KBM-7 (cell line): Measurements from ENCODE around the gene SCRT2.

Experiments used
- DNase-seq: peaks from one replicate; pipeline ENCODE4 v3.0.0-alpha.2; 2015
- in situ Hi-C: fragments of 300-500 bp; cut with MboI; formaldehyde crosslinking; loops from 2 replicates; pipeline ENCODE4 v1.14.3; 2020; ENCODE audit warnings: low sequenced_read_pairs, low pct_unique_long_range_greater_than_20kb, mixed read lengths

Gene SCRT2

DNA sequence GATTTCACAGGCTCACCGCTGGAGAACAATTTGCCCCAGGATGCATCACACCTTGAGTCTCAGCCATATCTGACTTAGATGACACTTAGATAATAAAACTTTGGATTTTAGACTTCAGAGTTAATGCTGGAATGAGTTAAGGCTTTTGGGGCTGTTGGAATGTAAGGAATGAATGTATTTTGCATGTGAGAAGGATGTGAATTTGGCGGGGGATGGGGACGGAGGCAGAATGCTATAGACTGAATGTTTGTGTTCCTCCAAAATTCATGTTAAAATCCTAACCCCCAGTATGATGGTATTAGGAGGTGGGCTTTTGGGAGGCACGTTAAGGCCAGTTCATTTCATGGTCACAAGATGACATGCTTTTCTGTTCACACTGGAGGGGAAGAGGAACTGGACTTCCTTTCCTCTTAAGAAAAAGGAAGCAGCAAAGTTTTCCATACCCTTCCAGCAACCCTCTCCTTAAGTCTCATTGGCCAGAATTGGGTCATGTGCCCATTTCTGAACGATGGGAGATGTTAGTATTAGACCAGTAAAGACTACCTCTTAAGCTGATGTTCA, 16.8 kb downstream of the SCRT2 start:
- in situ Hi-C loops, result no loop called here
- no peak for DNase-seq

DNA sequence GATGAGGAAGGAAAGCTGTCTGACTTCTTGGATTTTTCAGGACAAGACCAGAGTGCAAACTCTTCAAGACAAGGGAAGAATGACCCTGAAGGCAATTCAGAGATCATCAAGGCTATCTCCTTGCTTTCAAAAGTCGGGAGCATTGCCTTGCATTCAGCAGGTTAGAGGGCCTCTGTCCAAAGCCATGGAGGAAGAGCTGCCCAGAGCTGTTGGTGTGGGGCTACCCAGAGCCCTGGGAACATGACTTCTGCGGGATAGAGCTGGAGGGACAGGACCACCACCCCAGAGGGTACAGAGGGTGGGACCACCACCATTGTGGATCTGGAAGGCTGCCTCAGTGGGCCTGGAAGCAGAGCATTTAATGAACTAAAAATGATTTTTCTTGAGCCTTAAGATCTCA, 17.4 kb downstream of the SCRT2 start:
- in situ Hi-C loops, result no loop called here

DNA sequence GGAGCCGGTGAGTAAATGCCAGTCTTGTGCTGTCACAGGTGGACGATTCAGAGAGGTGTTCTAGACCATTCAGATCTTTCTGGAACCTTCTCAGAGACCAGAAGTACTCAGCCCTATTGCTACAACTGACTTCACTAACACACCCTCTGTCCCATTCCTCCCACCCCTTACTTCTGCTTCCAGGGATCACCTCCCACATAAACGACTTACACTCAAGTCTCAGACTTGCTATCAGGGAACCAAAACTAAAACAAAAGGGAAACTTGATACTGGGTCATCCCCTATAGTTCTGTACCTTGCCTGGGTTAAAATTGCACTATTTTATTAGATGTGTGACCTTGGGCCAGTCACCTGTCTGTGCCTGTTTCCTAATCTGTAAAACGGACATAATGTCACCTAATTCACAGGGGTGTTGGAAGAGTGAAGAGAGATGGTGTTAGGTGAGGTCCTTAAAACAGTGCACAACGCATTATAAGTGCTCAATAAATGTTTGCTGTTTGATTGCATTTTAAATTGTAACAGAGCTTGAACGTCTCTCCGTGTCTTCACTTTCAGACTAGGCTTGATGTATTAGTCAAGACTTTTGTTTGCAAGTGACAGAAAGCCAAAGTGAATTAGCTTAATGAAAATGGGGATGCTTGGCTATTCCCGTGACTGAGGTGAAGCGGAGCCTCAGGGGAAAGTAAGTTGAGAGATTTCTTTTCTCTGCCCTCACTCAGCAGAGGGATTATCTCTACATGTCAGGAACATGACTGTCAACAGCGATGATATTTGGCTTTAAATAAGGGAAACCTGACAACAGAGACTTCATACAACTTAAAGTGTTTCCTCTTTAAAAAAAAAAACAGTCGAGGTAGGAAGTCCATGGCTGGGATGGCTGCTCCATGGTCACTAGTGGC, 19.6 kb downstream of the SCRT2 start:
- no peak for DNase-seq
- in situ Hi-C loops, result no loop called here

More for the DNA sequence above, 17.4 kb downstream of the SCRT2 start:
- no peak for DNase-seq

DNA sequence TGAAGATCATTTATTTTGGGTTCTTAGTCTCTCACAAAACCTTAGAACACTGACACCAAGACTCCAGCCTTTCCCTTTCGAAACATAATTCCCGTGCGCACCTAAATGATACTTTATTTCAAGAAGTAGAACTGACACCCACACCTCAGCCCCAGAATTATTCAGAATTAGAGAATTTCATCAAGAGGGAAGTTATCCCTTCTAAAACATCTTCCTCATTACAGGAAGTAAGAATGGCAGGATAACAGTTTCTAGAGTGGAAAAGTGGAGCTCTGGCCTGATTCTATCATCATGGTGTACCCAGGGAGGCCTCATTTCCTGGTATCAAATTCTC, 21.2 kb downstream of the SCRT2 start:
- no peak for DNase-seq

DNA sequence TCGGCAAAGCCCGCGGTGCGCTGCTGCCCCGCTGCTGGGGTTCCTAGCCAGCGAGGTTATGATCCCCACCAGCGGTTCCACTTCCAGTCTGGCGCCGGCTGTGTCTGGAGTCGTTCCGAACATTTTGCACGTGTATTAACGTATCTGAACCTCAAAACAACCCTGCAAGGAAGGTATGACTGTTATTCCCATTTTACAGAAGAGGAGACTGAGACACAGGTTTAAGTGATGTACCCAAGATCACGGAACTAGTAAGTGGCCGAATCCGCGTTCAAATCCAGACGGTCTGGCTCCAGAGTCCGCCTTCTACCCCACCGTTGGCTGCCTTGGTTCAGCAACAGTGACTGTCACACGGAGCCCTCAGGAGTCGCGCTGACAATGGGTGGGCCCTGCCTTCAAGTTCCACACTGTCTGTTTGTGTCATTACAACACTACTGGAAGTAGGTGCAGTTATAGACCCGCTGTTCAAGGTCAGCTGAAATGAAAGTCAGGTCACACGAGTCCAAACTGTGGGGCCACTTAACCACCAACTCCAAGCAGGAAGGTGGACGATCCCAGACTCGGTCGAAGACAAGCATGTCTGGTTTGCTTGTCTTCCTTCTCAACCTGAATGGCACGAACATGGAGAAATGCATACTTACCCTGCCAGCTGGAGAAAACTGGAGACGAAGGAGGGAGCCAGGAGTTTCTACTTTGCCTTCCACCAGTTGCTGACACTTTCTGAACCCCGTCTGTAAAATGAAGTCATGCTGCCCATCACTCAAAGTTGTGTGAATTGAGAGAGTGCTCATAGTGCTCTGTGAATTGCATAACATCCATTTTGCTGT, 21.8 kb downstream of the SCRT2 start:
- in situ Hi-C loops, result no loop called here
- no peak for DNase-seq

More for the DNA sequence above, 21.2 kb downstream of the SCRT2 start:
- in situ Hi-C loops, result no loop called here

DNA sequence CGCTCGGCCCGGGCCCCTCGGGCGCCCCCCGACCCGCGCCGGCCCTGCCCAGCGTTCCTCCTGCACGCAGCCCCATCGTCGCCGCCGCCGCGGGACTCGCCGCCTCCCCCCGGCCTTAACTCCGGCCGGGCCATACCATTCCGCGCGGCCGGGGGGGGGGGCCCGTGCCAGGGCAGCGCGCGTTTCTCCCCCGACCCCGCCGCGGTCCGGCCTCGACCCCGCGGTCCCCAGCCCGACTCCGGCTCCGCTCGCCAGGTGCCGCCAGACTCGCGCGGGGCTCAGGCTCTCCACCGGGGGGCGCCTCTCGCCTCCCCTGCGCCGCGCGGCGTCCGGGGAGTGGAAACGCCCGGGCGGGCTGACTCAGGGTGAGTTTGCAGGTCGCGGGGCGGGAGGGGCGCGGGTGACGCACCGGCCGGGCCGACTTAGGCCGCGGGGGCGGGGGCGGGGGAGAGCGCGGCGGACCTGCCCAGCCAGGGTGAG, 22.5 kb downstream of the SCRT2 start, which contains the start of gene SRXN1:
SRXN1 (minus strand) TSS at position 91 of the 480 bp plus-strand sequence; CDS start at position 76, 15 bp downstream.
- in situ Hi-C loops, result no loop called here
- peak; percentile 81 for DNase-seq

DNA sequence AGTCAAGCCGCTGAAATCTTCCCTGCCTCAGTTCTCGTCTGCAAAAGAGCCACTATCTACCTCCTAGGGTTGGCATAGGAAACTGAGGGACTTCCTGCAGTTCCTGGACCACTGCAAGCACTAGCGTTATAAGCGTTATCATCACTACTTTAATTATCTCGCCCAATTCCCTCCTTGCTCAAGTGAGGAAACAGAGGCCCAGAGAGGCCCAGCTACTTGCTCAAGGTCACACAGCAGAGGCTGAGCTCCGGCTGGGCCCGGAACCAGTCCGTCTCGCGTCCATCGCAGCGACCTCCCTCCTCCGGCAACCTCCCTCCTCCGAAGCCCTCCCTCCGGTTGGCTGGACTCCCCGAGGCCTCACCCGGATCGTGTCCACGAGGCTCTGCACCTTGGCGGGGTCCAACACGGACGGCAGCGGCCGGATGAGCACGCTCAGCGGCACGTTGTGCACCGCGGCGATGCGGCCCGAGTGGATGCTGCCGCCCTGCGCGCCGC, 22.9 kb downstream of the SCRT2 start:
- in situ Hi-C loops, result no loop called here
- no peak for DNase-seq

DNA sequence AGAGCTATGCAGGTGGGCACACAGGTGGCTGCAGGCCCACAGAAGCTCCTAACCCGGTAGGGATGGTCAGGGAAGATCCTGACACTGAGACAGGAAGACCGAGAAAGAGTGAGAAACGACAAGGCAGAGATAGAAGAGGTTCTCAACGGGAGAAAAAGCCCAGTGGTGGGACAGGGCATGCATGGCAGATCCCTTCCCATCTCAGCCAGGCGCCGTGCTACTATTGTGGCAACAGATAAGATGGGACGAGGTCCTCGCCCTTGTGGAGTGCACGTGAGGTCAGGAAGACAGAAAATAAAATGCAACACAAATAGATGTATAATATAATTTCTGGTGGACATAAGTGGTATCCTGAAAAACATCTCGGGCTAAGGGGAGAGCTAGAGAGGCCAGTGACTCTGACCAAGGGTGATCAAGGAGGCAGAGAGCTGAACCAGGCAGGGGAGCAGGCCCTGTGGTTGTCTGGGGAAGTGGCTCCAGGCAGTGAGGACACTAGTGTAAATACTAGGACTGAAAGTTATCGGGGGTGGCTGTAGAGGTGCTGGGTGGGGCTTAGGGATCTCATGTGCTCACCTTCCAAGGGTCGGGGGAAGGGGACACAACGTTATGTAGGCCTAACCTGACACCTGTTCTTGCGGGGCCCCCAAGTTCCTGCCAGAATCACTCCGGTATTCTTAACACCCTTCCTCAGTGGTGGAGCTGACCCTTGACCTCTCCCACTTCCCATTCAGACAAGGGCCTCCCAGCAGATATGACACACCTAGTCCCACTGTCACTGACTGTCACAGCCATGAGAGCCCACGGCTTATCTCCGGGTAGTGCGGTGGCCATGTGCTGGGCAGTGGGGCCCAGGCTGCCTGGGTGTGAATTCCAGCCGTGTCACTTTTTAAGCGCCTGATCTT, 23.6 kb downstream of the SCRT2 start:
- in situ Hi-C loops, result no loop called here
- peak; percentile 33 for DNase-seq

DNA sequence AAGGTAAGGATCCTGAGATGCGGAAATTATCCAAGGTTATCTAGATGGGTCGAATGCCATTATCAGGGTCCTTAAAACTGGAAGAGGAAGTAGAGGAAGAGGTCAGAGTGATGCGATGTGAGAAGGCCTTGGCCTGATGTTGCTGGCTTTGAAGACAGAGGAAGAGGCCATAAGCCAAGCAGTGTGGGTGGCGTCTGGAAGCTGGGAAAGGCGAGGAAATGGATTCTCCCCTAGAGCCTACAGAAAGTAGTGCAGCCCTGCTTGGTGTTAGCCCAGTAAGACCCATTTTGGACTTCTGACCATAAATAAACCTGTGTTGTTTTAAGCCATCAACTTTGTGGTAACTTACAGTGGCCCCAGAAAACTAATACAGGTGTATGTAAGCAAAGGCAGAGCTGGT, 24.6 kb downstream of the SCRT2 start:
- DNase-seq, result no peak
- in situ Hi-C loops, result no loop called here

DNA sequence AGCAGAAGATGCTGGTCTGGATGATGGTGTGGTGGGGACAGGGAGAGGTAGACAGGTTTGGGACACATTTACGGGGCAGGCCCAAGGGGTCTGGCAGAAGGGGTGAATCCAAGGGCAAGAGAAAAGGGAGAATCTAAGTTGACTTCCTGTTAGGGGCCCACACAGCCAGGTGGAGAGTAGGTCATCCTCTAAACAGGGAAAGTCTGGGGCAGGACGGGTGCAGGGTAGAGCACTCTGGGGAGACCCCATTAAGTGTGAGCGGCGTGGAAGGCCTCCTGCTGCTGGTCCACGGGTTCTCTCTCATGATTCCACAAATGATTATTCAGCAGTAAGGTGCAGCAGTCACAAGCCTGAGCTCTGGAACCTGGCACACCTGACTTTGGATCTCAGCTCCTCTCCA, 25.3 kb downstream of the SCRT2 start:
- in situ Hi-C loops, result no loop called here

DNA sequence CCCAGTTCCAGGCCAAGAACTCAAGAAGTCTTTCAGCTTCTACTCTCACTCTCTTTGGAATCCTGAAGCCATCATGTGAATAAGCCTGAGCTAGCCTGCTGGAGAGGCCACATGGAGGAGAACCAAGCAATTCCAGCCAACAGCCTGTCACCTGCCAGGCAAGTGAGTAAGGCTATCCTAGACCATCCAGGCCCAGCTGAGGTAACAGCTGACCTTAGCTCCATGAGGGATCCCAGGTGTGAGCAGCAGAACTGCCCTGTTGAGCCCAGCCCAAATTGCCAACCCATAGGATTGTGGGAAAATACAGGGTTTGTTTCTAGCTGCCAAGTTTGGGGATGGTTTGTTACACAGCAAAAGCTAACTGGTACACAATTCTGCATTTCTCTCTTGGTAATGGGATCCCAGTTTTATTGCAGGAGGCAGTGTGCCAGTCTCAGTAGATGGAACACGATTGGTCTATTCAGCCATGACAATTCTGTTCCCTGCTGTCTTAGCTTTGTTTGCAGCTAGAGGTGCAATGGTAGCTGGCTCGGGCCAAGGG, 28.1 kb downstream of the SCRT2 start:
- DNase-seq, result no peak
- in situ Hi-C loops, result no loop called here

More for the DNA sequence above, 25.3 kb downstream of the SCRT2 start:
- no peak for DNase-seq

DNA sequence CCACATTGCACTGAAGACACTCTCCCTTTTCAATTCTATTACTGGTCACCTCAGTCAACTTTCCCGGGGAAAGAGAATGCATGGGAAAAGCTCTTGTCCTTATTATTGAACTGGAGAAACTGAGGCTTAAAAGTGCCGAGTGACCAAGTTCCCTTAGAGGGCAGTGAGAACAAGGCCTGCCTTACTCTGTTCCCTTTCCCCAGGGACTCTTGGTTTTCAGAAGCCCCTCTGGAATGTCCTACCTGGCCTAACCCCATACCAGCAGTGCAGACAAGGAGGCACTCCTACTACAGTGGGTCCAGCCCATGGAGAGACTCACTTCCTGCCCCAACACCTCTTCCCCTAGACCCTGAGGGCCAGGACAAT, 28.8 kb downstream of the SCRT2 start:
- no peak for DNase-seq
- in situ Hi-C loops, result no loop called here

DNA sequence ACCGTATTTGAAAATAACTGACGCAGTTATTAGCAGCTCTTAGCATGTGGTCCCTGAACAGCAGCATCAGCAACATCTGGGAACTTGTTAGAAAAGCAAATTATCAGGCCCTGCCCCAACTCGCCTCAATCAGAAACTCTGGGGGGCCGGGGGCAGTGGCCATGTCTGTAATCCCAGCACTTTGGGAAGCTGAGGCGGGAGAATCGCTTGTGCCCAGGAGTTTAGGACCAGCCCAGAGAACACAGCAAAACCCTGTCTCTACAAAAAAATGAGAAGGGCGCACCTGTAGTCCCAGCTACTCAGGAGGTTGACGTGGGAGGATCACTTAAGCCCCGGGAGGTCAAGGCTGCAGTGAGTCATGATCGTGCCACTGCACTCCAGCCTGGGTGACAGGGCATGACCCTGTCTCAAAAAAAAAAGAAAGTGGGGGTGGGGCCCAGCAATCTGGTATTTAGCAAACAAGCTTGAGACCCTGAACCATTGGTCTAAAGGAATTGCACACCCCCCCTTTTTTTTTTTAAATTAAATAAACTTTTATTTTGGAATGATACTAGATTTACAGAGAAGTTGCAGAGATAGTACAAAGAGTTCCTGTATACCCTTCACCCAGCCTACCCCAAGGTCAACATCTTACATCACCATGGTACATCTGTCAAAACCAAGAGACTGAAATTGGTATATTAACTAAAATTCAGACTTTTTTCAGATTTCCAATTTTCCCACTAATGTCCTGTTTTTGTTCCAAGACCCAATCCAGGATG, 29.3 kb downstream of the SCRT2 start:
- in situ Hi-C loops, result no loop called here
- DNase-seq, result no peak

DNA sequence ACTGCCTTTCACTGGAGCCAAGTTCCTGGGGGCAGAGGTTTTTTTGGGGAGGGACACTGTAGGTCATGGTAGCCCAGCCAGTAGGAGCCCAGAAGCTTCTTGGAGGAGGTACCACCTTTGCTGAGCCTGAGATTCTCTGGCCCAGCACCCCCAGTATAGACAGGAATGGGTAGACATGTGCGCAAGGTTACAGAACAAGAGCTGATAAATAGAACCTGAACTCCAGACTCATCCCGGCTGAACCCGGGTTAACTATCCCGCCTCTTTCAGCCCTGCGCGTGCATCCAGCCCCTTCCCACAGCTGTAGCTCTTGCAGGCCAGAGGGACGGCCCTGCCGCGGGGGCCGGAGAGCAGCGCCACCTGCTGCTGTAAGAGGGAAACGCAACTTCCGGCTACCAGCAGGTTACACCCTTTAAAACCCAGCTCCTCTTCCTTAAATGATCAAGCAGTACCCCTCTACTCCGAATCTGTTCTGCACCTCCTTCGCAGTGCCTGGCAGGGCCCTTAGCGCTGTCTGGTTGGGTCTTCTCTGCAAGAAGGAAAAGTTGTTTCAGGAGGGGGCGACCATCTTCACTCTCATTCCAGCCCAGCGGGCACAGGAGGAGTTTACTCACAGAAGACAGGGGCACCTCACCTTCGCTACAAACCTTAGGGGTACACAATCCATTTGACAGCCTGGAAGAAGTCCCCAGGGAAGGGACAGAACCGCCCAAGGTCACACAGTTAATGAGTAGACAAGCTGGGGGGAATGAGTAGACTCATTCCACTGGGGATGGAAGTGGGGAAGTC, 30.1 kb downstream of the SCRT2 start:
- peak; percentile 94 for DNase-seq
- in situ Hi-C loops, result no loop called here

DNA sequence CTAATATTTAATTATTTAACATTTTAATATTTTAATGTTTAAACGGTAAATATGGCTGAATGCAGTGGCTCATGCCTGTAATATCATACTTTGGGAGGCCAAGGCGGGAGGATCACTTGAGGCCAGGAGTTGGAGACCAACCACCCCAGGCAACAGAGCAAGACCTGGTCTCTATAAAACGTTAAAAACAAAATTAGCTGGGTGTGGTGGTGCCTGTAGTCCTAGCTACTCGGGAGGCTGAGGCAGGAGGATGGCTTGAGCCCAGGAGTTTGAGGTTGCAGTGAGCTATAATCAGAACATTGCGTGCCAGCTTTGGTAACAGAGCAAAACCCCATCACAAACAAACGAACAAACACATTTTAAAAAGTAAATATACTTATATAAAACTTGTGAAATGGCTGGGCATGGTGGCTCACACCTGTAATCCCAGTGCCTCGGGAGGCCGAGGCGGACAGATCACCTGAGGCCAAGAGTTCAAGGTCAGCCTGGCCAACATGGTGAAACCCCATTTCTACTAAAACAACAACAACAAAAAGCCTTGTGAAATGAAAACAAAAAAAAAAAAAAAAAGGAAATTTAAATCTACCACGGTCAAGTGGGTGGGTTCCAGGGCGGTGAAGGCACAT, 30.8 kb downstream of the SCRT2 start:
- in situ Hi-C loops, result no loop called here
- DNase-seq, result no peak

DNA sequence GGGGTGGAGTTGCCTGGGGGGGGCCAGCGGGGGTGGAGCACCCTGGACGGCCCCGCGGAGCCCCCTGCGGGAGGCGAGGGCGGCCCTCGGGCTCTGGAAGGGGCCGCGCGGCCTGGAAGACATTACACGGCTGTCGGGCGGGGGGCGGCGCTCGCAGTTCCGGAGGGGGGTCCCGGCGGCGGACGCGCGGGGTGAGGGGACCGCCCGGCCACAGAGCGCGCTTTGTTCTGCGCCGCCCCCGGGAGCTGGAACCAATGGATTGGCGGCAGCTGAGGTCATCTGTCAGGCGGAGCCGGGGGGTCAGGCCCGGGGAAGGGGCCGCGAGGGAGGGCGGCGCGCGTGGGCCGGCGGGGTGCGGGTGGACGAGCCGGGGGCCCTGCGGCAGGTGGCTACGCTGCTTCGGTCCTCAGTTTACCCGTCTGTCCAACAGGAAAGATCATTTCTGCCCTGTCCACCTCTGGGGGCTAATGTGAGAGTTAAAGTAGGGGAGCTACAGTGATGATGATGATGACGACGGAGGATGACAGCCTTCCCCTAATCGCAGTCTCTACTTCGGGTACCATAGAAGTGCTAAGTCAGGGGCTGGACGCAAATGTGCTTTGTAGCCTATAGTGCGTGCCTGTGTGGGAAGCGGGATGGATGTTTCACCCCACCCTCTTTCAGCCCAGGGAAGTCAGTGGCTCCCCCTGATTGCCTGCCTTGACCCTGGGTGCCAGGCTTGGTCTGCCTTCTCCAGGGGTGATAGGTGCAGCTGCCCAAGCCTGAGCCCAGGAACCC, 33.0 kb downstream of the SCRT2 start:
- in situ Hi-C loops, result no loop called here
- no peak for DNase-seq
